ENCODE measurements around the gene RNF214. TPM values are rescaled to one million over a fixed set of nuclear protein-coding genes. Genes with fewer than 3 reads are reported as not detected.
A peak's percentile ranks its signal among the peaks of the same experiment; 100 is the strongest.

RNF214 gene
- total and polyA plus RNA-seq, 2 of the 13 experiments (the other 11 are each of a cell fraction or from before 2014, with no cell fraction given) = 10.7 to 12.6 TPM

DNA sequence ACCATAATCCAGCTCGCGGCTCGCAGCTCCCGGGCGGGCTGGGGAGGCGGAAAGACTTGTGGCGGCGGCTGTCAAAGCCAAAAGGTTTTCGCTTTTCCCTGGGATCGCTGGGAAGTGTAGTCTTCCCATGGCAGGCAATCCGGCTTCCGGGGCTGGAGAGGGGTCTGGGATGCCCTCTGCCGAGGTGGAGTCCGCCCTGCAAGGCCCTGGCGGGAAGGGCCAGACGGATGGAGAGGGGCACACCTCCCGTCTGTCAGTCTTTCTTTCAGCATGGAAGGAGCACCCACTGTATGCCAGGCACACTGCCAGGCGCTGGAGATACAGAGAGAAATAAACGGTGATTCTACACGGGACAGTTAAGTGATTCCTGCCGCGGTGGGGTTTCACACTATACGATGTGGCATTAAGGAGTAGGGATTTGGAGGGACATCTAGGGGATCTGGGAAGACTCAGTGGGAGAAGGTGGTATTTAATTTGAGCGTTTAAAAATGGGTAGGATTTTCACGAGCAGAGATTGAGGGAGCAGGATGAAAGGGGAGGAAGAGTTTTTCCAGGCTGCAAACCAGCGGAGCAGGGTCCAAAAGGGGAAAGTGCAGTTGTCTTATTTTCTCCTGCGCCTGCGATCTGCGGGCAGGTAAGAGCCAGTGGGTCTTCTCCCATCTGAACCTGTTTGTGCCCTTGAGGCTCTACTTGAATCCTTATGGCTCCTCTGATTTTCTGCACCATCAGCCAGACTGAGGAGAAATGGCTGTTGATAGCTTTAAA lies 83.9 kb downstream of the RNF214 start, which contains the start of gene BACE1 (continued):
- TF ChIP-seq TBL1XR1 (IDR thresholded peaks at IDR 0.05; ENCODE audit: borderline replicate concordance, low read length, partially characterized antibody) = no peak
- no peak for TF ChIP-seq ZNF3 (CRISPR knock-in tag; IDR thresholded peaks at IDR 0.05)
- no peak for TF ChIP-seq ARNT2 (CRISPR knock-in tag; IDR thresholded peaks at IDR 0.05; ENCODE audit: low read depth)
- TF ChIP-seq, protein P1, sequence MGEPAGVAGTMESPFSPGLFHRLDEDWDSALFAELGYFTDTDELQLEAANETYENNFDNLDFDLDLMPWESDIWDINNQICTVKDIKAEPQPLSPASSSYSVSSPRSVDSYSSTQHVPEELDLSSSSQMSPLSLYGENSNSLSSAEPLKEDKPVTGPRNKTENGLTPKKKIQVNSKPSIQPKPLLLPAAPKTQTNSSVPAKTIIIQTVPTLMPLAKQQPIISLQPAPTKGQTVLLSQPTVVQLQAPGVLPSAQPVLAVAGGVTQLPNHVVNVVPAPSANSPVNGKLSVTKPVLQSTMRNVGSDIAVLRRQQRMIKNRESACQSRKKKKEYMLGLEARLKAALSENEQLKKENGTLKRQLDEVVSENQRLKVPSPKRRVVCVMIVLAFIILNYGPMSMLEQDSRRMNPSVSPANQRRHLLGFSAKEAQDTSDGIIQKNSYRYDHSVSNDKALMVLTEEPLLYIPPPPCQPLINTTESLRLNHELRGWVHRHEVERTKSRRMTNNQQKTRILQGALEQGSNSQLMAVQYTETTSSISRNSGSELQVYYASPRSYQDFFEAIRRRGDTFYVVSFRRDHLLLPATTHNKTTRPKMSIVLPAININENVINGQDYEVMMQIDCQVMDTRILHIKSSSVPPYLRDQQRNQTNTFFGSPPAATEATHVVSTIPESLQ (CRISPR knock-in tag; conservative IDR thresholded peaks at IDR 0.05) = no peak
- TF ChIP-seq, protein P2, sequence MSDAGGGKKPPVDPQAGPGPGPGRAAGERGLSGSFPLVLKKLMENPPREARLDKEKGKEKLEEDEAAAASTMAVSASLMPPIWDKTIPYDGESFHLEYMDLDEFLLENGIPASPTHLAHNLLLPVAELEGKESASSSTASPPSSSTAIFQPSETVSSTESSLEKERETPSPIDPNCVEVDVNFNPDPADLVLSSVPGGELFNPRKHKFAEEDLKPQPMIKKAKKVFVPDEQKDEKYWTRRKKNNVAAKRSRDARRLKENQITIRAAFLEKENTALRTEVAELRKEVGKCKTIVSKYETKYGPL (CRISPR knock-in tag; IDR thresholded peaks at IDR 0.05) = no peak
- no peak for TF ChIP-seq DBP (CRISPR knock-in tag; IDR thresholded peaks at IDR 0.05; ENCODE audit: not compliant biosample characterization)
- peak; percentile 39 for TF ChIP-seq CEBPG (CRISPR knock-in tag; IDR thresholded peaks at IDR 0.05)
- no peak for TF ChIP-seq ZNF17 (CRISPR knock-in tag; IDR thresholded peaks at IDR 0.05)
- TF ChIP-seq ZNF777 (CRISPR knock-in tag; IDR thresholded peaks at IDR 0.05) = peak; percentile 57
- no peak for TF ChIP-seq MYC (CRISPR knock-in tag; IDR thresholded peaks at IDR 0.05; ENCODE audit: borderline replicate concordance)
- TF ChIP-seq, protein P3, sequence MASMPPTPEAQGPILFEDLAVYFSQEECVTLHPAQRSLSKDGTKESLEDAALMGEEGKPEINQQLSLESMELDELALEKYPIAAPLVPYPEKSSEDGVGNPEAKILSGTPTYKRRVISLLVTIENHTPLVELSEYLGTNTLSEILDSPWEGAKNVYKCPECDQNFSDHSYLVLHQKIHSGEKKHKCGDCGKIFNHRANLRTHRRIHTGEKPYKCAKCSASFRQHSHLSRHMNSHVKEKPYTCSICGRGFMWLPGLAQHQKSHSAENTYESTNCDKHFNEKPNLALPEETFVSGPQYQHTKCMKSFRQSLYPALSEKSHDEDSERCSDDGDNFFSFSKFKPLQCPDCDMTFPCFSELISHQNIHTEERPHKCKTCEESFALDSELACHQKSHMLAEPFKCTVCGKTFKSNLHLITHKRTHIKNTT (CRISPR knock-in tag; IDR thresholded peaks at IDR 0.05) = no peak
- TF ChIP-seq NFYC (CRISPR knock-in tag; IDR thresholded peaks at IDR 0.05) = no peak; the same call in 1 of the 2 replicates
- TF ChIP-seq KLF6 (CRISPR knock-in tag; IDR thresholded peaks at IDR 0.05) = peak; percentile 81; the same call in 1 of the 2 replicates
- TF ChIP-seq PCBP2 (optimal IDR thresholded peaks at IDR 0.05; ENCODE audit: low read depth, low read length, poor library complexity, severe bottlenecking) = no peak
- TF ChIP-seq, protein P4, sequence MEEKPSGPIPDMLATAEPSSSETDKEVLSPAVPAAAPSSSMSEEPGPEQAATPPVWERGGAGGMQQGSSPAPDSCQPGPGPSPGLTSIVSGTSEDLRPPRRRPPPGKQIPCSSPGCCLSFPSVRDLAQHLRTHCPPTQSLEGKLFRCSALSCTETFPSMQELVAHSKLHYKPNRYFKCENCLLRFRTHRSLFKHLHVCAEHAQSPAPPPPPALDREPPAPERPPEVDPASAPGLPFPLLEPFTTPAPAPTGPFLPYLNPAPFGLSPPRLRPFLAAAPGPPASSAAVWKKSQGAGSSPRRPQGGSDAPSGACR (CRISPR knock-in tag; IDR thresholded peaks at IDR 0.05) = no peak
- TF ChIP-seq ATF7 (IDR thresholded peaks at IDR 0.05) = no peak
- no peak for TF ChIP-seq ATF7 (CRISPR knock-in tag; IDR thresholded peaks at IDR 0.05)
- no peak for TF ChIP-seq MAFK (conservative IDR thresholded peaks at IDR 0.05 in 1 of 2, IDR thresholded peaks at IDR 0.05 in 1 of 2; ENCODE audit: low read length in 2 of 2)
- peak; percentile 97 for TF ChIP-seq ELF1 (CRISPR knock-in tag; IDR thresholded peaks at IDR 0.05)
- no peak for TF ChIP-seq CEBPZ (IDR thresholded peaks at IDR 0.05; ENCODE audit: low read length)
- TF ChIP-seq ZNF124 (CRISPR knock-in tag; IDR thresholded peaks at IDR 0.05) = no peak
- no peak for TF ChIP-seq ZNF75D (CRISPR knock-in tag; IDR thresholded peaks at IDR 0.05; ENCODE audit: borderline replicate concordance)

All from HepG2 (cell line).